Thymus (tissue), 11 donors: ENCODE data around the gene ZBTB20. TPM values are rescaled to one million over a fixed set of nuclear protein-coding genes. Genes with fewer than 3 reads are reported as not detected.

ENCODE experiments used
- DNase-seq, 9 donors: peaks; one replicate each; pipeline ENCODE4 v3.0.0-alpha.2; 2013; ENCODE audit warnings: low spot score in 9 of 9, low read depth in 6 of 9, missing footprints in 1 of 9
- H3K27ac ChIP-seq, 2 donors: one replicate each; pipeline ENCODE4 v1.5.1; 2013; ENCODE audit warnings: control low read depth in 1 of 2, low read depth in 1 of 2, low read length in 1 of 2, mild to moderate bottlenecking in 1 of 2, moderate library complexity in 1 of 2
- H3K27me3 ChIP-seq, 2 donors: one replicate each; pipeline ENCODE4 v1.5.1; 2013; ENCODE audit warnings: low read length in 1 of 2; ENCODE audit not compliant: control insufficient read depth in 2 of 2, insufficient read depth in 1 of 2
- H3K36me3 ChIP-seq, 2 donors: one replicate each; pipeline ENCODE4 v1.5.1; 2013; ENCODE audit warnings: low read length in 1 of 2, mild to moderate bottlenecking in 1 of 2, moderate library complexity in 1 of 2; ENCODE audit not compliant: control insufficient read depth in 2 of 2, insufficient read depth in 2 of 2
- H3K4me1 ChIP-seq, 2 donors: one replicate each; pipeline ENCODE4 v1.5.1; 2013; ENCODE audit warnings: low read length in 2 of 2; ENCODE audit not compliant: control insufficient read depth in 2 of 2, insufficient read depth in 2 of 2
- H3K4me3 ChIP-seq, 2 donors: one replicate each; pipeline ENCODE4 v1.5.1; 2013; ENCODE audit warnings: low read length in 2 of 2, control low read depth in 1 of 2, mild to moderate bottlenecking in 1 of 2
- H3K9me3 ChIP-seq, 2 donors: one replicate each; pipeline ENCODE4 v1.5.1; 2013; ENCODE audit warnings: low read length in 1 of 2, mild to moderate bottlenecking in 1 of 2; ENCODE audit not compliant: control insufficient read depth in 2 of 2, insufficient read depth in 1 of 2
- WGBS: extraction: QIAGEN DNeasy Blood & Tissue Kit; methylation state at CpG from one replicate; pipeline ENCODE4 v1.1.7; 2013; 5-methylcytosine and 5-hydroxymethylcytosine counted together
- polyA plus RNA-seq: library from polyadenylated mRNA; stranded (reverse); fragments of 200-250 nt; gene quantifications from one replicate; pipeline ENCODE4 v1.2.3, GENCODE V29; 2013
- total RNA-seq: library from RNA; stranded (reverse); fragments of 120-200 nt; gene quantifications from one replicate; pipeline ENCODE4 v1.2.4, GENCODE V29; 2013
- donor health status: healthy.

The ZBTB20 gene
- total and polyA plus RNA-seq, 2 donors = 1.2 to 8.9 TPM

DNA sequence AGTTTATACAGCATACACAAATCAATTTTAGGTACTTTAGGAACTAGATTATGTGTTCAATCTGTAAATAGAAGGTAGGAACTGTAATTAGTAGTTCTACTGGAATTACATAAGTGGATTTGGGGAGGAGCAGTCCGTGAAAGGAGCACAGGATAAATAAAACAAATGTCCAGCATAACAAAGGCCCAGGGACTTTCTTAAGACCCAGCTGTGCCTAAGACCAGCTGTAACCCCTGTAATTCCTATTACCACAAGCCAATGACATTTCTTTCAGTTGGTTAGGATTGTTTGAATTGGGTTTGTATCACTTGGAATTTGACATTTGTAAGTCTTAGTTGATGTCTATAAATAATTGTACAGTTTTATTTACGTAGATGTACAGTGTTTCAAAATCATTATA lies 4.8 kb upstream of the ZBTB20 start:
- DNase-seq = no peak
- Histone ChIP-seq H3K9me3 (no peaks in the 10 kb centered on the region), H3K4me1 (peaks cover 2 to 3% of the 10 kb centered on the region in 2 donors), H3K27ac (no peak overlapping the region), H3K27me3 (no peaks in the 10 kb centered on the region), H3K4me3 (no peak overlapping the region), H3K36me3 (no peaks in the 10 kb centered on the region)
- over 99% methylated on average over 2 of the region's 2 CpGs for WGBS

- Histone ChIP-seq H3K4me3 (peak overlapping the region; percentile 82 to 97), H3K36me3 (no peaks in the 10 kb centered on the region), H3K27me3 (no peaks in the 10 kb centered on the region), H3K9me3 (no peaks in the 10 kb centered on the region), H3K4me1 (peaks cover 2 to 7% of the 10 kb centered on the region in 2 donors), H3K27ac (peak overlapping the region; percentile 96 to 99)
- WGBS = 4% methylated on average over 20 of the region's 20 CpGs
- DNase-seq = peak in 1 of 9 donors; percentile 6
These were observed 1.2 kb upstream of the ZBTB20 start for GRCh38 chr3:115148142-115148790.

GRCh38 chr3:115147329-115148141 lies 447 bp upstream of the ZBTB20 start:
- H3K36me3 ChIP-seq = no peaks in the 10 kb centered on the region
- H3K27ac ChIP-seq = peak overlapping the region; percentile 96 to 99
- no peaks in the 10 kb centered on the region for H3K9me3 ChIP-seq
- H3K4me3 ChIP-seq = peak overlapping the region; percentile 82 to 97
- DNase-seq = peak; percentile 98 to 100 (median 100)
- under 1% methylated on average over 54 of the region's 54 CpGs for WGBS
- peaks cover 2 to 7% of the 10 kb centered on the region in 2 donors for H3K4me1 ChIP-seq
- H3K27me3 ChIP-seq = no peaks in the 10 kb centered on the region

GRCh38 chr3:115146032-115146417 lies 1.1 kb downstream of the ZBTB20 start:
- Histone ChIP-seq H3K4me1 (peaks cover 2 to 7% of the 10 kb centered on the region in 2 donors), H3K9me3 (no peaks in the 10 kb centered on the region), H3K36me3 (no peaks in the 10 kb centered on the region), H3K27me3 (no peaks in the 10 kb centered on the region), H3K27ac (peak overlapping the region; percentile 95 to 99), H3K4me3 (peak overlapping the region; percentile 83 to 97)
- DNase-seq = peak; percentile 19 to 76 (median 36)
- under 1% methylated on average over 9 of the region's 9 CpGs for WGBS

DNA sequence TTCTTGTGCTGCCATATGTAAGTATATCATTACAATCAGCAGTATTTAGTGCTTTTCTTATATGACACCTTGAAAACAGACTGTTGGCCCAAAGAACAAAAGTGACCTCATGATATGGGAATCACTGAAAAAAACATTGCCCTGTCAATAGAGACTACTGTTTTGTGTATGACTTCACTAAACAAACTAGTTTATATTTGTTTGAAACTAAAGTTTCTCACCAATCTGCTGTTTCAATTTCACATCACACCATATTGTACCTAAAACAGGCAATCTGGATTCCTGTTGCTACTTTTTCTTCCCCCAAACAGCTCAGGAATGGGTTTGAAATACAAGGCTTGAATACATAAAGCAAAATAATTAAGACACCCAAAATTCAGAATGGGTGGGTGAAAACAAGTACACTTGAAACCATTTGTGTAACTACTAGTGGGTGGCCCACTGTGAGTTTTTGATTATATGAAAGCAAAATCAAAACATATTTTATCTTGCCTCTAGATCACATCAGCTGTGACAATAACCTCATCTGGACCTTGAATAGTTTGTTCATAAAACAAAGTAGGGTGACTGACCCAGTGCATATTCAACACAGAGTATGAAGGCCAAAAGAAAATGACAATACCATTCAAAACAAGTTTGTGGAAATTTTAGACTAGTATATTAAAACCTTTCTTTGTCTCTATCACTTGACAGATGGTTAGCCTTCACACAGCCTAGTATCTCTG lies 5.9 kb downstream of the ZBTB20 start:
- H3K27ac ChIP-seq = no peak overlapping the region
- DNase-seq = no peak

GRCh38 chr3:115139072-115139471 lies 8.0 kb downstream of the ZBTB20 start:
- H3K36me3 ChIP-seq = no peaks in the 10 kb centered on the region
- H3K27ac ChIP-seq = no peak overlapping the region
- H3K4me1 ChIP-seq = no peaks in the 10 kb centered on the region
- no peaks in the 10 kb centered on the region for H3K27me3 ChIP-seq
- H3K4me3 ChIP-seq = no peak overlapping the region
- DNase-seq = no peak
- 96% methylated on average over 1 of the region's 1 CpG for WGBS
- H3K9me3 ChIP-seq = no peaks in the 10 kb centered on the region

More for the DNA sequence above, 5.9 kb downstream of the ZBTB20 start:
- Histone ChIP-seq H3K4me3 (no peak overlapping the region), H3K36me3 (no peaks in the 10 kb centered on the region), H3K9me3 (no peaks in the 10 kb centered on the region), H3K27me3 (no peaks in the 10 kb centered on the region), H3K4me1 (peaks cover 0 to 3% of the 10 kb centered on the region in 2 donors)

DNA sequence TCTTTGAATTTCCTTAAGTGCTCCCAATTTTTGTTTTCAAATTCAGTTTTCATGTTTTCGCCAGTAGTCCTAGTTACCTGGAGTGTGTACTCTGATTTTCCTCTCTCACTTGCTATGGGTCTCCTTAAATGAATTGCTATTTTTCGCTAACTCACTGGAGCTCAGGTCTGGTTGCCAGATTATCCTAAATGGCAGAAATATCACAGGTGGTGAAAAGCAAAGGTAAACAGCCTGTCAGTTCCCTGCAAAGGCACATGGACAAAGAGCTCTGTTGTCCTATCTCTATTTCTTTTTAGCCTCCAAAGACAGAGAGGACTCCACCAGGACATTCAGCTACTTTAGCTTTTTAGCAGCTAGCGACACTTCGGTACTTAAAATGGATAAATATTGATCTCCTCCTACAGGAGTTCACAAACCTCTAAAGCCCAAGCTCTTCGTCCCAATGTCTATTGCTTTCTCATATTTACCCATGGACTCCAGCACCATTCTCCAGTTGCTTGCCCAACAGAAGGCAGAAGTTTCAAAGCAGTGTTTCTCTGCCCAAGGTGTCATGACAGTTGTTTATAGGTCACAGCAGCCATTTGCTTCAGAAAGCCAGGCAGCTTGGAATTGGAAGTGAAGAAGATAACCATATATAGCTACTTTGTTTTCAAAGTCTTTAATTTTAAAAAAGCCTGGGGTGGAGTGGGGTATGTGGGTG lies 12.3 kb downstream of the ZBTB20 start:
- WGBS = 98% methylated on average over 5 of the region's 5 CpGs
- Histone ChIP-seq H3K9me3 (no peaks in the 10 kb centered on the region), H3K4me1 (no peaks in the 10 kb centered on the region), H3K36me3 (no peaks in the 10 kb centered on the region), H3K27me3 (no peaks in the 10 kb centered on the region), H3K4me3 (no peak overlapping the region), H3K27ac (no peak overlapping the region)
- DNase-seq = no peak

DNA sequence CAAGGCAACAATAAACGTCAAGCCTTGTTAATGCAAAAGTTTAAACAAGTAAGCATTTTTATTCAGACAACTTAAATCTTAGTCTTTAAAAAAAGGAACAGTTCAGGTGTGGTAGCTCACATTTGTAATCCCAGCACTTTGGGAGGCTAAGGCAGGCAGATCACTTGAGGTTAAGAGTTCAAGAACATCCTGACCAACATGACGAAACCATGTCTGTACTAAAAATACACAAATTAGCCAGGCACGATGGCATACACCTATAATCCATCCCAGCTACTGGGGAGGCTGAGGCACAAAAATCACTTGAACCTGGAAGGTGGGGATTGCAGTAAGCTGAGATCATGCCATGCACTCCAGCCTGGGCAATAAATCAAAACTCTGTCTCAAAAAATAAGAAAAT lies 19.9 kb downstream of the ZBTB20 start:
- DNase-seq = no peak
- Histone ChIP-seq H3K27ac (no peak overlapping the region), H3K27me3 (no peaks in the 10 kb centered on the region), H3K4me3 (no peak overlapping the region), H3K9me3 (no peaks in the 10 kb centered on the region), H3K36me3 (no peaks in the 10 kb centered on the region), H3K4me1 (no peaks in the 10 kb centered on the region)
- 94% methylated on average over 3 of the region's 3 CpGs for WGBS
